ENCODE data around the gene ATG4A.

The ATG4A gene

GRCh38 chrX:108117988-108118387 is 26.4 kb downstream of the ATG4A start:
- Histone ChIP-seq H3K4me3 (ENCODE audit: low read length in 2 of 2) (no peak overlapping the region), H3K27ac (ENCODE audit: low read depth in 2 of 2, low read length in 2 of 2) (no peak overlapping the region), H3K4me1 (ENCODE audit: control insufficient read depth in 2 of 2, insufficient read depth in 2 of 2, low read length in 2 of 2) (peaks cover 0 to 4% of the 10 kb centered on the region in 2 donors), H3K9me3 (ENCODE audit: control insufficient read depth in 2 of 2, low read length in 2 of 2) (no peaks in the 10 kb centered on the region), H3K36me3 (ENCODE audit: control insufficient read depth in 2 of 2, insufficient read depth in 2 of 2, low read length in 2 of 2) (no peaks in the 10 kb centered on the region), H3K9ac (ENCODE audit: low read depth in 1 of 2, low read length in 2 of 2) (no peak overlapping the region), H3K27me3 (ENCODE audit: control insufficient read depth in 2 of 2, insufficient read depth in 2 of 2, low read length in 2 of 2) (no peaks in the 10 kb centered on the region)

- Histone ChIP-seq H3K36me3 (ENCODE audit: control insufficient read depth in 2 of 2, insufficient read depth in 2 of 2, low read length in 2 of 2) (no peaks in the 10 kb centered on the region), H3K27ac (ENCODE audit: low read depth in 2 of 2, low read length in 2 of 2) (no peak overlapping the region), H3K27me3 (ENCODE audit: control insufficient read depth in 2 of 2, insufficient read depth in 2 of 2, low read length in 2 of 2) (no peaks in the 10 kb centered on the region)
These were observed 29.7 kb downstream of the ATG4A start for GRCh38 chrX:108121291-108121690.

GRCh38 chrX:108122748-108123147 is 31.2 kb downstream of the ATG4A start:
- H3K36me3 ChIP-seq (ENCODE audit: control insufficient read depth in 2 of 2, insufficient read depth in 2 of 2, low read length in 2 of 2) = no peaks in the 10 kb centered on the region
- H3K4me3 ChIP-seq (ENCODE audit: low read length in 2 of 2) = no peak overlapping the region
- no peaks in the 10 kb centered on the region for H3K27me3 ChIP-seq (ENCODE audit: control insufficient read depth in 2 of 2, insufficient read depth in 2 of 2, low read length in 2 of 2)
- H3K4me1 ChIP-seq (ENCODE audit: control insufficient read depth in 2 of 2, insufficient read depth in 2 of 2, low read length in 2 of 2) = peaks cover 0 to 4% of the 10 kb centered on the region in 2 donors
- H3K27ac ChIP-seq (ENCODE audit: low read depth in 2 of 2, low read length in 2 of 2) = no peak overlapping the region
- no peaks in the 10 kb centered on the region for H3K9me3 ChIP-seq (ENCODE audit: control insufficient read depth in 2 of 2, low read length in 2 of 2)
- no peak overlapping the region for H3K9ac ChIP-seq (ENCODE audit: low read depth in 1 of 2, low read length in 2 of 2)

More at GRCh38 chrX:108121291-108121690, 29.7 kb downstream of the ATG4A start:
- Histone ChIP-seq H3K4me3 (ENCODE audit: low read length in 2 of 2) (no peak overlapping the region), H3K9me3 (ENCODE audit: control insufficient read depth in 2 of 2, low read length in 2 of 2) (no peaks in the 10 kb centered on the region), H3K9ac (ENCODE audit: low read depth in 1 of 2, low read length in 2 of 2) (no peak overlapping the region), H3K4me1 (ENCODE audit: control insufficient read depth in 2 of 2, insufficient read depth in 2 of 2, low read length in 2 of 2) (peaks cover 0 to 4% of the 10 kb centered on the region in 2 donors)

- Histone ChIP-seq H3K4me3 (ENCODE audit: low read length in 2 of 2) (no peak overlapping the region), H3K4me1 (ENCODE audit: control insufficient read depth in 2 of 2, insufficient read depth in 2 of 2, low read length in 2 of 2) (no peaks in the 10 kb centered on the region), H3K9ac (ENCODE audit: low read depth in 1 of 2, low read length in 2 of 2) (no peak overlapping the region), H3K27ac (ENCODE audit: low read depth in 2 of 2, low read length in 2 of 2) (no peak overlapping the region), H3K9me3 (ENCODE audit: control insufficient read depth in 2 of 2, low read length in 2 of 2) (no peaks in the 10 kb centered on the region), H3K36me3 (ENCODE audit: control insufficient read depth in 2 of 2, insufficient read depth in 2 of 2, low read length in 2 of 2) (no peaks in the 10 kb centered on the region), H3K27me3 (ENCODE audit: control insufficient read depth in 2 of 2, insufficient read depth in 2 of 2, low read length in 2 of 2) (no peaks in the 10 kb centered on the region)
These were observed 32.2 kb downstream of the ATG4A start for GRCh38 chrX:108123591-108124366.

- no peak overlapping the region for H3K9ac ChIP-seq (ENCODE audit: low read depth in 1 of 2, low read length in 2 of 2)
- H3K36me3 ChIP-seq (ENCODE audit: control insufficient read depth in 2 of 2, insufficient read depth in 2 of 2, low read length in 2 of 2) = no peaks in the 10 kb centered on the region
- H3K4me3 ChIP-seq (ENCODE audit: low read length in 2 of 2) = no peak overlapping the region
- H3K27ac ChIP-seq (ENCODE audit: low read depth in 2 of 2, low read length in 2 of 2) = no peak overlapping the region
- no peaks in the 10 kb centered on the region for H3K27me3 ChIP-seq (ENCODE audit: control insufficient read depth in 2 of 2, insufficient read depth in 2 of 2, low read length in 2 of 2)
- H3K9me3 ChIP-seq (ENCODE audit: control insufficient read depth in 2 of 2, low read length in 2 of 2) = no peaks in the 10 kb centered on the region
- no peaks in the 10 kb centered on the region for H3K4me1 ChIP-seq (ENCODE audit: control insufficient read depth in 2 of 2, insufficient read depth in 2 of 2, low read length in 2 of 2)
These were observed 35.1 kb downstream of the ATG4A start for GRCh38 chrX:108126661-108127060.

GRCh38 chrX:108127152-108127551 is 35.6 kb downstream of the ATG4A start:
- no peak overlapping the region for H3K4me3 ChIP-seq (ENCODE audit: low read length in 2 of 2)
- H3K36me3 ChIP-seq (ENCODE audit: control insufficient read depth in 2 of 2, insufficient read depth in 2 of 2, low read length in 2 of 2) = no peaks in the 10 kb centered on the region
- H3K9me3 ChIP-seq (ENCODE audit: control insufficient read depth in 2 of 2, low read length in 2 of 2) = no peaks in the 10 kb centered on the region
- H3K27ac ChIP-seq (ENCODE audit: low read depth in 2 of 2, low read length in 2 of 2) = no peak overlapping the region
- no peak overlapping the region for H3K9ac ChIP-seq (ENCODE audit: low read depth in 1 of 2, low read length in 2 of 2)
- H3K27me3 ChIP-seq (ENCODE audit: control insufficient read depth in 2 of 2, insufficient read depth in 2 of 2, low read length in 2 of 2) = no peaks in the 10 kb centered on the region
- H3K4me1 ChIP-seq (ENCODE audit: control insufficient read depth in 2 of 2, insufficient read depth in 2 of 2, low read length in 2 of 2) = no peaks in the 10 kb centered on the region

GRCh38 chrX:108130889-108131288 is 39.3 kb downstream of the ATG4A start:
- Histone ChIP-seq H3K36me3 (ENCODE audit: control insufficient read depth in 2 of 2, insufficient read depth in 2 of 2, low read length in 2 of 2) (peaks cover 0 to 6% of the 10 kb centered on the region in 2 donors), H3K4me1 (ENCODE audit: control insufficient read depth in 2 of 2, insufficient read depth in 2 of 2, low read length in 2 of 2) (no peaks in the 10 kb centered on the region), H3K4me3 (ENCODE audit: low read length in 2 of 2) (no peak overlapping the region), H3K27me3 (ENCODE audit: control insufficient read depth in 2 of 2, insufficient read depth in 2 of 2, low read length in 2 of 2) (no peaks in the 10 kb centered on the region), H3K9me3 (ENCODE audit: control insufficient read depth in 2 of 2, low read length in 2 of 2) (no peaks in the 10 kb centered on the region), H3K9ac (ENCODE audit: low read depth in 1 of 2, low read length in 2 of 2) (no peak overlapping the region), H3K27ac (ENCODE audit: low read depth in 2 of 2, low read length in 2 of 2) (no peak overlapping the region)

GRCh38 chrX:108131471-108131870 is 39.9 kb downstream of the ATG4A start:
- H3K9me3 ChIP-seq (ENCODE audit: control insufficient read depth in 2 of 2, low read length in 2 of 2) = no peaks in the 10 kb centered on the region
- no peaks in the 10 kb centered on the region for H3K27me3 ChIP-seq (ENCODE audit: control insufficient read depth in 2 of 2, insufficient read depth in 2 of 2, low read length in 2 of 2)
- H3K27ac ChIP-seq (ENCODE audit: low read depth in 2 of 2, low read length in 2 of 2) = no peak overlapping the region
- H3K36me3 ChIP-seq (ENCODE audit: control insufficient read depth in 2 of 2, insufficient read depth in 2 of 2, low read length in 2 of 2) = peaks cover 0 to 6% of the 10 kb centered on the region in 2 donors
- no peaks in the 10 kb centered on the region for H3K4me1 ChIP-seq (ENCODE audit: control insufficient read depth in 2 of 2, insufficient read depth in 2 of 2, low read length in 2 of 2)
- H3K4me3 ChIP-seq (ENCODE audit: low read length in 2 of 2) = no peak overlapping the region
- no peak overlapping the region for H3K9ac ChIP-seq (ENCODE audit: low read depth in 1 of 2, low read length in 2 of 2)

- Histone ChIP-seq H3K36me3 (ENCODE audit: control insufficient read depth in 2 of 2, insufficient read depth in 2 of 2, low read length in 2 of 2) (peaks cover 0 to 6% of the 10 kb centered on the region in 2 donors), H3K9ac (ENCODE audit: low read depth in 1 of 2, low read length in 2 of 2) (no peak overlapping the region), H3K27me3 (ENCODE audit: control insufficient read depth in 2 of 2, insufficient read depth in 2 of 2, low read length in 2 of 2) (no peaks in the 10 kb centered on the region), H3K4me3 (ENCODE audit: low read length in 2 of 2) (no peak overlapping the region), H3K9me3 (ENCODE audit: control insufficient read depth in 2 of 2, low read length in 2 of 2) (no peaks in the 10 kb centered on the region), H3K4me1 (ENCODE audit: control insufficient read depth in 2 of 2, insufficient read depth in 2 of 2, low read length in 2 of 2) (no peaks in the 10 kb centered on the region), H3K27ac (ENCODE audit: low read depth in 2 of 2, low read length in 2 of 2) (no peak overlapping the region)
These were observed 40.5 kb downstream of the ATG4A start for GRCh38 chrX:108132034-108132433.

- Histone ChIP-seq H3K4me3 (ENCODE audit: low read length in 2 of 2) (no peak overlapping the region), H3K9ac (ENCODE audit: low read depth in 1 of 2, low read length in 2 of 2) (no peak overlapping the region), H3K9me3 (ENCODE audit: control insufficient read depth in 2 of 2, low read length in 2 of 2) (no peaks in the 10 kb centered on the region), H3K27me3 (ENCODE audit: control insufficient read depth in 2 of 2, insufficient read depth in 2 of 2, low read length in 2 of 2) (no peaks in the 10 kb centered on the region), H3K27ac (ENCODE audit: low read depth in 2 of 2, low read length in 2 of 2) (no peak overlapping the region), H3K36me3 (ENCODE audit: control insufficient read depth in 2 of 2, insufficient read depth in 2 of 2, low read length in 2 of 2) (peaks cover 0 to 6% of the 10 kb centered on the region in 2 donors), H3K4me1 (ENCODE audit: control insufficient read depth in 2 of 2, insufficient read depth in 2 of 2, low read length in 2 of 2) (no peaks in the 10 kb centered on the region)
These were observed 41.3 kb downstream of the ATG4A start for GRCh38 chrX:108132876-108133275.
